NCI-H1694 (cell line): ENCODE measurements around the gene RUNX3.

Experiments used
- DNase-seq: peaks from one replicate; lab custom pipeline; 2025; lab: John Stamatoyannopoulos, UW

The RUNX3 gene

DNA sequence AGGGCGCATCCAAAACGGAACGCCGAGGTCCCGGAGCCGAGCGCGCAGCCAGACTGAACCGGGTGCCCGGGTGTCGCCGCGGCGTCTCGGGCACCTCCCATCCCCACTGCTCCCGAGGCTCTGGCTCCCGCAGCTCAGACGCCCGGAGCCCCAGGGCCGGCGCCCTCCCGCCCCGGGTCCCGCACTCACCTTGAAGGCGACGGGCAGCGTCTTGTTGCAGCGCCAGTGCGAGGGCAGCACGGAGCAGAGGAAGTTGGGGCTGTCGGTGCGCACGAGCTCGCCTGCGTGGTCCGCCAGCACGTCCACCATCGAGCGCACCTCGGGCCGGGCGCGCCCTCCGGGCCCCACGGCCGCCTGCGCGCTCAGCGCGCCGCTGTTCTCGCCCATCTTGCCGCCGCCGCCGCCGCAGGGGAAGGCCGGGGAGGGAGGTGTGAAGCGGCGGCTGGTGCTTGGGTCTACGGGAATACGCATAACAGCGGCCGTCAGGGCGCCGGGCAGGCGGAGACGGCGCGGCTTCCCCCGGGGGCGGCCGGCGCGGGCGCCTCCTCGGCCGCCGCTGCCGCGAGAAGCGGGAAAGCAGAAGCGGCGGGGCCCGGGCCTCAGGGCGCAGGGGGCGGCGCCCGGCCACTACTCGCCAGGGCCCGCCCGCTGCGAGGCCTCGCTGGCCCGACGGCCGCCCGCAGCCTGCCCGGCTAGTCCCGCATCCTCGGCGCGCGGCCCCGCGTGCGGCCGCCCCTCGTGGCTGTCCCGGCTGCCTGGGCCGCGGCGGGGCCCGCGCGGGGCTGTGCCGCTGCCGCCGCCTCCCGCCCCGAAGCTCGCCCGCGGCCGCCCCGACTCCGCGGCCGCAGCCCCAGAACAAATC, 447 bp downstream of the RUNX3 start:
- DNase-seq: no peak

DNA sequence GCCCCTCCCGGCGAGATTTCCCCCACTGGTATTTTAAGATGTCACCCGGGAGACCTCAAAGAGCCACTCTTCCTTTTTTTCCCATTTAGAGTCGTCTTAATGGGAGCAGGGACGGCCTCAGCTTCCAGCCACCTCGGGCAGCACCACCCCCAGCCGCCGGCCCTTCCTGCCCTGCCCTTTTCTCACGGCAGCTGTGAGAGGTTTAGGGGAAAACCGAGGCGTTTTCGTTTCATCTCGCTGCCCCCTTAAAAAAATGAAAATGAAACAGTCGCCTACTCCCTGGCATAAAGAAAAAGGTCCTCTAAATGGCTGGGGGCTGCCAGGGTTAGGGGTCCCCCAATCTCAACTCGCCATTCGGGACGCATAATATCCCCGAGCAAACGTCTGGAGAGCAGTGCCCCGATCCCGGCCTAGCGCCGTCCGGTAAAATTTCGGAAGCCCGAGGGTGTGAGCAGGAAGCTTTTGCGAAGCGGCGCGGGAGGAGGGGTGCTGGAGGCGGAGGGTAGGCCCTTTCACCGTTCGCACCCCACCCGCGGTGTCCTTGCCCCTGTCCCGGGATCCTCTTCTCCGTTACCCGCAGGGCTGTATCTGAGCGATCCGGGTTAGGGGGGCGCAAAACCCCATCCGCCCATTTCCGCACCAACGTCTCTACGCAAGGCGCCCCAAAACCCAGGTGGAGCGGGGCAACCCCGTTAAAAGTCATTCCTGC, 1.2 kb downstream of the RUNX3 start:
- DNase-seq: no peak

DNA sequence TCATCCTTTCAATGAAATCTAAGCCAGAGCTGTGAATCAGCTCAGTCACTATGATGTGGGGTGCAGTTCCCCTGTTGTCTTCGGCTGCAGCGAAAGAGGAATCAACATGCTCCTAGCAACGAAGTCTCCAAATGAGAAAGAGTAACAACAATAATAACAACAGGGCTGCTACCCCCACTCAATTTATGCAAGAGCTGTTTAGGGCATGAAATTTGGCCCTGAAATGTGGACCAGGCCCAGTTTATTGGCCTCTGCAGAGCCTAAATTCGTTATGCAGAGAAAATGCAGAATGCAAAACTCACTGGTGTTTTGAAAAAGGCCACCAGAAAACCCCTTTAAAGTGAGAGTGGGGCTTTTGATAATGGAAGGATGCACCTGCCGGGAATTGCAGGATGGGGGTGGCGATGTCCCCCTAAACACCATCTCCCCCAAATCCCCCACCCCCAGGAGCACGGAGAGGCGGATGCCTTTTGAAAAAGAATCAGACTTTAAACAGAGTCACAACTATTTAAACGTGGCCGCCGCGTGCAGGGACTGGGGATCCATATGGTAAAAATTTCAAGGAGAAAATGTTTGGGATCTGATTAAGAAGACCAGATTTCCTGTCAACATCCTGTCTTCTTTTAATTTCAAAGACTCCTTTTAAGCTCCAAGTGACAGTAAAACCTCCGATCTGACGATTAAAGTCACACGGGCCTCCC, 1.9 kb downstream of the RUNX3 start:
- DNase-seq: no peak

DNA sequence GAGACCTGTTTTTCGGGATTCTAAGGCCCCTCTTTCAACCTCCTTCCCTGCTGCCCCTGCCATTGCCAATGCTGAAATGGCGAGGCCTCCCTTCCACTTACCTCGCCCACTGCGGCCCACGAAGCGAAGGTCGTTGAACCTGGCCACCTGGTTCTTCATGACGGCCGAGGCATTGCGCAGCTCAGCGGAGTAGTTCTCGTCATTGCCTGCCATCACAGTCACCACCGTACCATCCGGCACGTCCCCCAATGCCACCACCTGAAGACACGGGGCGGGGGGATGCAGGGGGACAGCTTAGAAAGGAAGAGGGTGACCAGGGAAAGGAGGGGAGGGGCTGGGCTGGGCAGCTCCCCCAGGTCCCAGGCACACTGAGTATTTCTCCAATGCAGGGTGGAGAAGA, 2.6 kb downstream of the RUNX3 start:
- DNase-seq: no peak

DNA sequence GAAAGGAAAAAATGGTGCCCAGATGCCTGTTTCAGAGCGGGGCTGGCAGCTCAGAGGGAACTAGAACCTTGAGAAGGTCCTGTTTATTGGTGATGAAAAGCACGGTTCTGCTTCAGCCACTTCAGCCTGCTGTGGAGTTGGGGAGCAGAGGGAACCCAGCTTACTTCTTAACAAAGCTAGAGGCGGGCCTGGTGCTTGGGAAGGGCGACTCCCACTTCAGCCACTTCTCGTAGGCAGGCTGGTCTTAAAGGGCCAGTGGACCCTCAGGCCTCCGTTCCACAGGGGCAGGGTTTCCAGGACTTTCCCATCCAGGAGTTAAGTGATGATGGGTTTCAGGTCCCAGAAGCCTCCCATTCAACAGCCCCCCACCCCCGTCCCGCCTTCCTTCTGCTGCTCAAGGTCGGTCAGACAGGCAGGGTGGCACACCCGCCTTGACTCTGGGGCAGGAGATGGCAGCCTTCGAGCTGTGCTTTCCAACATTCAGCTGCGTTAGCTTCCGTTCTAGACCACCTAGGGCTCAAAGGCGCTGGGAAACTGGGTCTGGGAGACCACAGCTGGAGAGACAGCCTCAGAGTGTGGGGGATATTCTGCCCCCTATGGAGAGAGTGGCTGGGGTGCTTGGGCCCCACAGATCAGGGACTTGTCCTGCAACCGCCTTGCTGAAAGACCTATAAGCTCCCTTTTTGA, 3.4 kb downstream of the RUNX3 start:
- DNase-seq: no peak

DNA sequence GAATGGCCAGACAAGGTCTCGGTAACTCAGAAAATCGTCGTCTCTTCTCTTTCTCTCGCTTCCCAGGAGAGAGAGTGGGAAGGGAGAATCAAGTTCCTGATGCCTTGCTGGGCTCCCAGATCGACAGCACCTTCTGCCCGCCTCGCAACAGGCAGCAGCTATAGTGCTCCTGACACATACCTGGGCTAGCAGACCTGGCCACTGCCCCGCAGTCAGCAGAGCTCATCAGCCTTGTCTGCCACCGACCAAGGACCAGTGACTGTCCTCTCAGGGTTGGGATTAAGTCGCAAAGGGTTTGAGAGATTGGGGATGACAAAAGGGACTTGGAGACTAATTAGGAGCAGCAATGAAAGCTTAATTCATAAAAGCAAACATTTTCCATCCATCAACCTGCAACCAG, 4.1 kb downstream of the RUNX3 start:
- no peak for DNase-seq

DNA sequence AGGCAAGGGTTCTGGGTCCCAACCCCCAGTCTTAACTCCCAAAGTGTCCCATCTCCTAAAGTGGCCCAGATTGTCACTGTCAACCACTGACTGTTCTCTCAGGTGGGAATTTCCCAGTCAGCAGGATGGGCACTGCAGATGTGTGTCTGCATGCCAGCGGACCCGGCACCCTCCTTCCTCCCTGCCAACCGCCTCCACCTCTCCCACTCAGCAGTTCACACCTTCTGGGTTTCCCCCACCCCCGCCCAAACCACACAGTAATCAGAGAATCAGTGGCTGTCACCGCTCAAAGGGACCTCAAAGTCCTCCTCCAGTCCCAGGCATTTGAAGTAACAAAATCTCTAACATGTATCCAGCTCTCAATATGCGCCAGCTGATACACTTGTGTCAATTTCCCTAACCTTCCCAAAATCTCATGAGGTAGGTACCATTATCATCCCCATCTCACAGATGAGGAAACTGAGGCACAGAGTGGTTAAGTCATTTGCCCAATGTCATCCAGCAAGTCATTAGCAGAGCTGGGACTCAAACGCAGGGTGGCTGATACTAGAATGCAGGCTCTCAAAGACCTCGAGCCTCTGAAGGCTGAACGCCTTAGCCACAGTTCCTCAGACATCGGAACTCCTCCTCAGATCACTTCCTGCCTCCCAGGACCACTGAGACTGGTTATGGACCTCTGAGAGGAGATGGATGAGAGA, 4.8 kb downstream of the RUNX3 start:
- no peak for DNase-seq

DNA sequence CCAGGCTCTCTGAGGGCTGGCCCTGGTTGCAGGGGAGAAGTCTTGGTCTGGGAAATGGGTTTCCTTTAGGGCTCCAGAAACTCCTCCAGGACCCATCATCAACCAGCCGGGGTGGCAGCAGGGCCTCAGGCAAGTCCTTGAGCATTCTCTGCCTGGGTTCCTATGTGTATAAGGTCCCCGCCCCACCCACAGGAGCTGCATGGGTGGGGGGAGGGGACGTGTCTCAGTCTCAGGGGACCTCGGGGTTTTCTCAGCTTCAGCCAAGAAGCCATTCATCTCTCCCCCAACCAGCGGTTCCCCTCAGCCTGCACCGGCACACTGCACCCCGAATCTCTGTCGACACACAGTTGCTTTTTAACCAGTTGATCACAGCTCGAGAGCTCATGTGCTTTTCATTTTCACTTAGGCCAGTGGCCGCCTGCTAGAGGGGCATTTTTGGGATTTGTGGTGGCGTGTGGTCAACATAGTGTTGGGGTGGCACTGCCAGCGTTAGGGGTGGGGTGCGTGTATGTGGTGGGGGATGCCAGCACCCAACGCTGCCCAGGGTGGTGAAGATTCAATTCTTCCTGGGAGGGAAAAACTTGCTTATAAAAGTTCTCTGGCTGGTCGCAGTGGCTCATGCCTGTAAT, 6.5 kb downstream of the RUNX3 start:
- no peak for DNase-seq

DNA sequence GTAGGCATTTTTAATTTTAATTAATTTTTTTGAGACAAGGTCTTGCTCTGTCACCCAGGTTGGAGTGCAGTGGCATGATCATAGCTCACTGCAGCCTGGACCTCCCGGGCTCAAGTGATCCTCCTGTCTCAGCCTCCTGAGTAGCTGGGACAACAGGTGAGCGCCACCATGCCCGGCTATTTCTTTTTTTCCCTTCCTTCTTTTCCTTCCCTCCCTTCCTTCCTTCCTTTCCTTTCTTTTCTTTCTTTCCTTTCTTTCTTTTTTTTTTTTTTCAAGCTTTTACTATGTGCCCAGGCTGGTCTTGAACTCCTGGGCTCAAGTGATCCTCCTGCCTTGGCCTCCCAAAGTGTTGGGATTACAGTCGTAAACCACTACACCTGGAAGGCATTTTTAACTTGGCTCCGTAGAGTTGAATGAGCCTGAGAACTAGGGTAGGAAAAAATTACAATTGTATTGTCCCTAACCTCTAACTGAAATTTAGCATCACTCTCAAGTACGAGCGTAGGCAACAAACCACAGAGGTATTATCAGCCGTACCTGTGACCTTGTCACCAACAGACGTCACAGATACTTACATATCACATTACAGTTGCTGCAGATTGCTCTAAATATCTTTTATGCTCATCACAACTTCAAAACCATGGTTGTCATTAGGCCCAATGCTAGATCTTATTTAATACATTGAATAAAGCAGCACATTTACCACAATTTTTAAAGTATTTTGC, 8.0 kb downstream of the RUNX3 start:
- no peak for DNase-seq

DNA sequence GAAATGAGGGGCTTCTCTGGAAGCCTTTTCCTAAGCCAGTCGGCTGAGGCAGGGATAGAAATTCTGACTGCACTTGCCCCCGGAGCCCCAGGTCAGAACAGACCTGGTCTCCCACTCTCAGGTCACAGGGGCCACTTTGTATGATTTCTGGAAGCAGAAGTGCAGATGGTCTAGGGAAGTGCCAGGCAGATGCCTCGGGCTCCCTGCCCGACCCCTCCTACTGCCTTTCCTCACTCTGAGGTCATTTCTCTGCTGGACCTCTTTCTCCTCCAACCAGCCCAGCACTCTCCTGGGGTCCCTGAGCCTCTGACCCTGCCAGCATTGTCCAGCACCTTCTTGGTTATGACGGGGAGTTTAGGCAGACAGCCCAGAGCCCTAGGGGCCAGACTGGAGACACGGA, 8.7 kb downstream of the RUNX3 start:
- DNase-seq: no peak

DNA sequence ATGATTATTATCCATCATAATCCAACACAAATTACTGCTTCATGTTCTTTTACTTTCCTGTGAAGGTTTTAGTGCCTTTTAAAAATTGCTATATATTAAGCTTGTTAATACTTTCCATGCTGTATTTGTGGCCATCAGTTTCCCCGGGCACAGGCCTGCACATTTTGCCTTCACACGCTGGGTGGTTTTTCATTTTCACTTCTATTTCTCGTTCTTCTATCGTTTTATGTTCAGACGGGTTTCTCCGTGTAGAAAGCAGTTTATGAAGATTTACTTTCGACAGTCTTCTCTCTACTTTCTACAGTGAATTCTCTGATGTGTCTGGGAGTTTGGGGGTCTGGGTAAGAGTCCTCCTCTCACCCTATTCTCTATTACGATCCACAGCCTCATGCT, 9.5 kb downstream of the RUNX3 start:
- no peak for DNase-seq

DNA sequence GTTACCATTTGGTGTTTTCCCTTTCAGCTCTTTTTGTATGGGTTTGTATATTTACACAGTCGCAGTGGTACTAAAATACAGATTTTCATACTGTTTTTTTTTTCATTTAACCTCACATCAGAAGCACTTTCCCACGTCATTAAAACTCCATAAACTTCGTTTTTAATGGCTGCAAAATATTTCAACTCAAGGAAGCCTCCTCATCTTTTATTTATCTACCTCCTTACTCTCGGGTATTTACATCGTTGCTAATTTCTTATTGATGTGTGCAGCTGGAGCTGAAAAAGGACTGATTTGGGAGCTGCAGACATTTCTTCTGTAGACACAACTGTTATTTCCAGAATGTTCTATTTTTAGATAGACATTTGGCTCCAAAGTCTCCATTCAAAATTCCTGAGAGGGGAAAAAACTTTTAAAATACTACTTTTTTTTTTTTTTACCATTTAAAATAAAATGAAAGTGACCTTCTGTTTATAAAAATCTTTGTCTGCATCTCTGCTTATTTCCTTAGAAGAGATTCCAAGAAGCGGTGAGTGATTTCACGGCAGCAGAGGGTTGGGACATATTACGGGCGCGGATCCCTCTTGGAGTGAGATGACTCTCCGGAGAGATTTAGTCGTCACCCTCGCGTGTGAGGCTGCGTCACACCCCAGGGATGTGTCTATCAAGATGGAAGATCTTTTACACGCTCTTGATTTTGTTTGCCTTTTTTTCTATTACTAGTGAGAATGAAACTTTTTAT, 10.1 kb downstream of the RUNX3 start:
- DNase-seq: no peak

DNA sequence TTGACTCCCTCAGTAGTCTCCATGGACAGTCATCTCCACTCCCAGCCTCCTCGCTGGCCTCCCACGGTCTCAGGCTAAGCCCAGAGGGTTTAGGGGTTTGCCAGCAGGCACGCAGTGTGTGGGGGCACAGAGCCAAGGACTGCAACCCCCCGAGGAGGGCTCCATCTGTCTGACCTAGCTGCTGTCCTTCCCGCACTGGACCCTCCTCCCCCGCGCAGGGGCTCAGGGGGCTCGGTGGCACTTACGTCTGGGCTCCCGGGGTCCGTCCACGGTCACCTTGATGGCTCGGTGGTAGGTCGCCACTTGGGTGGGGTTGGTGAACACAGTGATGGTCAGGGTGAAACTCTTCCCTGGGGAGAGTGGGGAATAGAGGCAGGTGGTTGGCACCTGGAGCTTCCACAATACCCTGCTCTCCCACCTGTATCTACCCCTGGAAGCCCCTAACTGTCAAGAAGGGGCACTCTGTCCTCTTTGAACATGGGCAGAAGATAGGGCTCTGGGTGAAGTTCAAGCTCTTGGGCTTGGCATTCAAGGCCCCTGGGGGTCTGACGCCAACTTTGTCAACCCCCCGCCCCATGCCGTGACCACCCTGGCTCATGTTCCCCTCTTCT, 11.0 kb downstream of the RUNX3 start:
- no peak for DNase-seq

DNA sequence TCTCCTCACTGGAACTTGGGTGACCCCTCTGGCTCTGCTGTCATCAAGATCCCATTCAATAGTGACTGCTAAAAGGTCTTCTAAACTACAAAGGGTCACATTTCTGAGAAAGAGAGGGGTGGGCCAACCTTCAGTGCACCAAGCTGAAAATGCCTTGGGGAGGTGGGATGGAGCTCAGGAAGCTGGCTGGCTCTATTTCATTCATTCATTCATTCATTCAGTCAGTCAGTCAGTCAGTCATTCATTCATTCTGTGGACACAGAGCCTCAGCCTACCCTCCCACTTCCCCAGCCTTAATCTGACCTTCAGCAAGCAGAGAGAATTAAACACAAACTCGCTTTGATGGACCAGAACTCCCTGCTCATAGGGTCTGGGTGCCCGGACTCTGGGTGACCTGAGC, 11.7 kb downstream of the RUNX3 start:
- DNase-seq: no peak

DNA sequence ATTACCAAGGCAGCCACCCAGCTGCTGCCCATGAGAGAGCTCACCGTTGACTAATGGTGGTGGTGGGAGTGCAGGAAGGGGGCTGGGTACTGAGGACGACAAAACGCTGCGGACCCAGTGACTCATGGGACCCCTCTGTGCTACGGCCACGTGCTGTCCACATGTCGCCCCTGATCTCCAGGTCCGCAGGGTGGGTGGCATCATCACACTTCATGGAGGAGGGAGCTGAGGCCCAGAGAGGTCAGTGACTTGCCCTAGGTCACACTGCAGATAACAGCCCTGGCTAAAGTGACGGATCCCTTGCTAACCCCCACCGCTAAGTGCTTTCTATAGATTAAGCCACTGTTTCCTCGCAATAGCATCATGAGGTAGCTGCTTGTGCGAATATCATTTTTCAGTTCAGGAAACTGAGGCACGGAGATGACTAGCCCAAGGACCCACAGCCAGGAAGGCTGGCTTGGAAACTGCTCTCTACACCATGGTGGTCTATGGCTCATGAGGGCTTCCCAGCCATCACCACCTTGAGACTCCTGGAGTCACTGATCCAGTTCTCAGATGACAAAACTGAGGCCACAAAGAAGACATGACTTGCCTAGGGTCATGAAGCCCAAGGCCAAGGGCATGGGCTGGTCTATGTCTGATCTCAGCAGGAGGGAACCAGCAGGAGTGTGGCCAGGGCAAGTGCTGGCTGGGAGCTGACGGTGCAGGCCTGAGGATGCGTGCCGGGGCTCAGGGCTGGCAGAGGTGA, 12.6 kb downstream of the RUNX3 start:
- no peak for DNase-seq

DNA sequence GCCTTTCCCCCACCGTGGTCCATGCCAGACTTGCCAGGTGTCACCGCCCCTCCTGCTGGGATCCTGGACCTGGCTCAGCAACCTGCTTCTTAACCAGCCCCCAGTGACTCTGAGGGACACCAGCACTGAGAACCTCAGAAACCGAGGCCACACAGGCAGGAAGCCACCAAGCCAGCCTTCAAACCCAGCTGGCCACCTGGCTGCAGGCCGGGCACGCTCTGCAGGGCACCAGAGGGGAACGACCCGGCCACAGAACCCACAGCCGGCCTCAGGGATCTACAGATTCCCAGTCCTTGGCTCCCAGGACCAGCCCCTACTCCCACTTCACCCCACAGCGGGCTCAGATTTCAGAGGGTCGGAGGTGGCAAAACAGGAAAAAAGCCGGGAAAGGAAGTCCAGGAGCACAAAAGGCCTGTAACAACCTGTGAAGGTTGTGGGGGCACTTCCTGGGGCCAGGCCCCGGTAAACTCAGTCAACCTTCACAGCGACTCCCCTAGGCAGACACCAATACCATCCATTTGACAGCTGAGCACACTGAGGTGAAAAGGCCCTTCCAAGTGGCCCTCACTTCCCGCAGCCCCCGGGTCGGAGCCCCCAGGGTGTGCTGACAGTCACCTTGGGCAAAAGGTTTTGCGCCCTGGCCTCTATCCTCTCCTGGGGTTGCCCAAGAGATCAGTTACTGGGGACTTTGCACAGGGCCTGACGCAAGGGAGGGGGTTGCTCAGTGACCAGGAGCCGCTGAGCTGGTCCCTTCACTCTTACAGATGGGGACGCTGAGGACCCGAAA, 14.1 kb downstream of the RUNX3 start:
- DNase-seq: no peak

DNA sequence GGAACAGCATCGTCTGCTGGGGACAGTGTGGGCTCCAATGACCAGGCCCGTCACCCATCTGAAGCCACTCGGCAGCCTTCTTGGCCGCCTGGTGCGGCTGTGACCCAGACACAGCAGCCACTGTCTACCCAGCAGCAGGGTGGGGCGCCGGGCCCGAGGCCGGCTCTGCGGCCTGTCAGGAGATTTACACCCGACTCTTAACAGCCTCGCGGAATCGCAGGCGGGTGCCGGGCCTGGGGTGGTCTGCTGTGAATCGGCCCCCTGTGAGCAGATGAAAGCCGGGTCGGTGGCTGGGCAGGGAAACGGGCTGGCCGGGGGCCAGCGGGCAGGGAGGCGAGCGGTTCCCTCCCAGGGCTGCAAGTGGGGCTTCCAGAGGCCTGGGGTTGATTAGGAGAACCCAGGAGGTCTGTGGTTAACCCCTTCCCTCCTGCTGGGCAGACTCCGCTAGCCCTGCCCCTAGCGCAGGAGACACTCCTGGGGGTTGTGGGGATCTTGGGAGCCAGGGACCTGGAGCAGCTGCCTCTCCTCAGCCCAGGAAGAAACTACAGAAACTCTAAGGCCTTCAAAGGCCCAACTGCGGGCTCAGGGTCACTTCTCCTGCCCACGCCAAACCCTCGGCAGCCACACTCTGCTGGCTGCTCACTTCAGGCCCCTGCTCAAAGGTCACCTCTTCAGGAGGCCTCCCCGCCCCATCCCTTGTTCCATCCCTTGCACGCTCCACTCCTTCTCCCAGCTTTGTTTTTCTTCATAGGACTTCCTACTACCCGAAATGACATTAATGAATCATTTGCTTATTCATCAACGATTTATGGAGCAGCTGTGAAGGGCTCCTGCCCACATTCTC, 15.6 kb downstream of the RUNX3 start:
- DNase-seq: no peak
